Astrocyte of the spinal cord (primary cell): ENCODE measurements around the gene SMYD1.

ENCODE experiments used
- DNase-seq: peaks from one replicate; pipeline ENCODE4 v3.0.0; 2011; ENCODE audit warnings: low read depth, low spot score
- H3K4me3 ChIP-seq: 2 replicates; pipeline ENCODE4 v1.5.1; 2011; ENCODE audit warnings: low read depth, mild to moderate bottlenecking, low read length, moderate library complexity
- CTCF ChIP-seq: IDR thresholded peaks from 2 replicates; pipeline ENCODE4 v1.5.1; 2012; ENCODE audit warnings: low read depth, mild to moderate bottlenecking, low read length, inconsistent platforms
- in situ Hi-C: cut with HindIII; loops from 2 replicates; pipeline ENCODE4 v1.10.0; 2017; ENCODE audit warnings: low sequenced_read_pairs

SMYD1 gene

GRCh38 chr2:88127888-88128653 is 60.4 kb downstream of the SMYD1 start, which contains the start of gene FABP1:
TSS of gene FABP1 (minus strand) at chr2:88128062. CDS start at chr2:88128017, 45 bp downstream.
- H3K4me3 ChIP-seq, result no peak within 1 kb of the TSS
- in situ Hi-C loops, result no loop called here
- TF ChIP-seq CTCF, result no peak
- DNase-seq, result no peak

- no peak overlapping the region for H3K4me3 ChIP-seq
- DNase-seq, result no peak
- TF ChIP-seq CTCF, result no peak
- in situ Hi-C loops, result no loop called here
These were observed 61.2 kb downstream of the SMYD1 start for GRCh38 chr2:88128654-88129312.

GRCh38 chr2:88129313-88129959 is 61.8 kb downstream of the SMYD1 start:
- in situ Hi-C loops, result no loop called here
- H3K4me3 ChIP-seq, result no peak overlapping the region
- DNase-seq, result no peak
- TF ChIP-seq CTCF, result no peak

GRCh38 chr2:88131201-88131998 is 63.8 kb downstream of the SMYD1 start:
- TF ChIP-seq CTCF, result no peak
- no peak for DNase-seq
- in situ Hi-C loops, result no loop called here
- H3K4me3 ChIP-seq, result no peak overlapping the region

GRCh38 chr2:88131999-88132368 is 64.4 kb downstream of the SMYD1 start:
- TF ChIP-seq CTCF, result no peak
- no peak overlapping the region for H3K4me3 ChIP-seq
- DNase-seq, result no peak
- in situ Hi-C loops, result no loop called here

- no peak for DNase-seq
- H3K4me3 ChIP-seq, result no peak overlapping the region
- in situ Hi-C loops, result no loop called here
- TF ChIP-seq CTCF, result no peak
These were observed 66.2 kb downstream of the SMYD1 start for GRCh38 chr2:88133875-88134274.
